CD4-positive, alpha-beta T cell treated with Interleukin-15 for 4 hours (primary cell): ENCODE results near the gene TCEANC2.
A peak's percentile ranks its signal among the peaks of the same experiment; 100 is the strongest.
"Not testable (repeated sequence)": the region's sequence is repeated elsewhere in the genome, so short reads cannot be mapped to it uniquely, and the experiment has no call there.

Source experiments
- DNase-seq: peaks from one replicate; pipeline ENCODE4 v3.0.0-alpha.2; 2020; ENCODE audit warnings: low spot score

The TCEANC2 gene

DNA sequence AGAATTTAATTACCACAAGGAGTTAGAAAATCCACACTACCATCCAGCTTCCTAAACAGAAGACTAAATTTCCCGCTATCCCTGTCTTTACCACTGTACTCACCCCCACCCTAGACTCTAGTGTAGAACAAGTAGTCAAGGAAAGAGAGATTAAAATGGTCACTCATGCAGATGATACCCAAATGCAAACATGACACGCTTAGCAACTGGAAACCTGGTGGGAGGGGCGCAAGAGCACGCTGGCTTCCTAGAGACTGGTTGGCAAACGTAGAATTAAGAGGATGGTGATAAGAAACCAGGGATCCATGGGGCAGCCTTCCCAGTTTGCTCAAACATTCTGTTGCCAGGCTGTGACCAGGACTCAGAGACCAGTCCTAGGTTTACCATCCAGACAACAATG is 25.6 kb upstream of the TCEANC2 start:
- DNase-seq, result no peak

DNA sequence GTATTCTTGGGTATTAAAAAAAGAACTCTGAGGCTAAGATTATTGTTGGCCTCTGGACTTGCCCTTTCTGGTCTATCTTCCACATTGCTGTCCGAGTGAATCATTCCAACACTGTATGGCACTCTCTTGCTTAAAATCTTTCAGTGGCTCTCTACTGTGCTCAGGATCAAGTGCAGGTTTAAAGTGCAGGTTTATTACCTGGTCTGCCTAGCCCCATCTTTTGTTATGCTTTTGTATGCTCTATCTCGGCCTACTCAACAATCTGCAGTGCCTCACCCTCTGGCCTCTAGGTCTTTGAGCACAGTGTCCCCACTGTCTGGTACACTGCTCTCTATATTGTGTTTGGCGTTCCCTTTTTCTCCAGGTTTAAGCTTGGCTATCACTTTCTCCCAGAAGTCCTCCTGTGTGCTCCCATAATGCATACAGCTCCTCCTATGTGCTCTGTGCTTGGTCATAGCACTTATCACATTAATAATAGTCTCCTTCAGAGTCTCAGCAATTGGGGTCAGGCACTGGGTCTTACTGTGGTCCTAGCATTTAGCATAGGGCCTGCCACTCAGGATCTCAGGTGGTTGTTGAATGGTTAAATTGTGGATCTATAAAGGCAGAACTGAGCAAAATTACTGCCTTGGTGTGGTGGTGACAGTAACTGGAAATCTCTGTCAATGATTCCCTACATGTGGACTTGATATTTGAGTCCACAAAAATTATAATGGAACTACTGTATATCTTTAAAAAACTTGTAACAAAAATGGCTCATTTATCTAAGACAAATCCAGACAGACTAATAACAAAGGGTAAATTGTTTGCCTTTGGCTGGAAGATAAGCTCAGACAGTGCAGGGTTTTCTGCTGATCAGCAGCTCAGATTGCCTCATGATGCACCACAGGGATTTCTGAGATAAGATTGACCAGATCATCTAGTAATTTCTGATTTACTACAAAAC is 24.8 kb upstream of the TCEANC2 start:
- no peak for DNase-seq

DNA sequence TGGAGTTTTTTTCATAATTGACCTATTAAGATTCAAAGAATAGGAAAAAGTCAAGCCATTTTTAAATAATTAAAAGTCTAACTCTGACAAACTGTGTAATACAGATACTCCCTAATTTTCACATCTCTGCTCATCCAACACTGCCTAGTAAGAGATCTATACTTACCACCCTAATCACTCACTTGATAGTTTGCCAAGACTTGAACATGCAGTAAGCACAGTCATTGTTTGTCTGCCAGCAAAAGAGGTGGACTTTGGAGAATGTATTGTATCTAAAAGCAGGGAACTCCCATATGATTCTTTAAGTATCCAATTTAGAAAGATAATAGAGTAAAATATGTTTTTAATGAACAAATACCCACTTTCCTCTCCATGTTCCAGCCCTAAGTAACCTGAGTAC is 15.9 kb upstream of the TCEANC2 start:
- no peak for DNase-seq

DNA sequence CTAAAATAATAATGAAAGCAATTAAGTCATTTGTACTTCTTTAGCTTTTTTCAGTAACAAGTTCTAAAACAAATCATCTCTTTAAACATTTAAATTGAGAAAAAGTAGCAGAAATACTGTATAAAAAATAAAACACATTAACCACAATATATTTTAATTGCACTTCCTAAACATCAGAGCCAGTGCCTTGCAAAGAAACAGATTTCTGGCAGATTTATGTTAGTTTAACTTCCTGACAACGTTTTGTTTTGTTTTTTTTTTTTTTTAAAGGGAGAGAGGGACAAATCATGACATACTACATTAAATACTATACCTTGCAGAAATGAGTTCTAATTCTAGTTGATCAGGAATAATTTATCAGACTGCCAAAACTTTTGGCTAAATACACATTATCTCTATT is 11.6 kb upstream of the TCEANC2 start:
- DNase-seq, result no peak

DNA sequence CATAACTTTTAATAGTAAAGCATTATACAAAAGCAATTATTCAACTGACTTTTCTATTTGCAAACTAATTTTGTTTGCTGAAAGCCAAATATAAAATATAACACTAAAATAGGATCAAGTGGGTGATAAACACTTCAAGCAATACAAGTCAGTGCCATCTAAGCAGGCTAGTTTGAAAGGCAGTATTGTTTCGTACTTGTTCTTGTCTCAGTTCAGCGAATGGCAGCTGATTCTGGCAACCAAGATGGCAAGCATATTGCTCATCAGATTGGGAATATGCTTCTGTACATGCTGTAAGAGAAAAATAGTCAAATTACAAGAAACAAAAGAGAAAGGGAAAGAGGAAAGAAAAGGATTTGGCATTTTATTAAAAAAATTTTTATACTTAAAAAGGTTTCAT is 7.9 kb upstream of the TCEANC2 start:
- DNase-seq, result no peak

DNA sequence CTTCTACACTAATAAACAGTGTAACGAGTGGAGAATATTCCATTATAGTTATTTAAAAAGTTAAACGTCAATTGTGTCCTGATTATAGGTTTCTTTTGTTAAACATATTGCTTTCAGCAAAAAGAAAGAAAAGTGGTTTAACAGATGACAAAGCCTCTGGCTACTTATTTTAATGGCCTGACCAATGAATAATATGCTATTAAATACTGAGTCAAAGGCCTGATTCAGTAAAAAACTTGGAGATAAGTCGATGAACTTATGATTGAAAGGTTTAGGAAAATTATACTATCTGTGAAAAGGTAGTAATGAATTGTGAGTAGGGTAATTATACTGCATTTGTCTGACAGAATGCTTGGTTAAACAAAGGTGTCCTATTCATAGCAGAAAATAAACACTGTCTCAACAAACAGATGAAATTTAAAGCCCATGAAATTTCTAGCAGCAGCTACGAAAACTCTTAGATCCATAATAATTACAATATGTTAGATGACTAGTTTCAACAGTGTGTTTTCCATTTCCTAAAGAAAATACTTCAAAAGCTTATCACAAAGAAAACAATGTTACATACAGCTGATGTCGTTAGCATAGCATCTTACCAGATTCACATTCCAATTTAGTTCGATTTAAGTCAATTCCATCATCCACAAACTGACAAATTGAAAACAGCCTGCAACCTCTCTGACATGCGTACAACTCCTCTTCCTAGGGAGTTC is 6.6 kb upstream of the TCEANC2 start:
- DNase-seq, result no peak

DNA sequence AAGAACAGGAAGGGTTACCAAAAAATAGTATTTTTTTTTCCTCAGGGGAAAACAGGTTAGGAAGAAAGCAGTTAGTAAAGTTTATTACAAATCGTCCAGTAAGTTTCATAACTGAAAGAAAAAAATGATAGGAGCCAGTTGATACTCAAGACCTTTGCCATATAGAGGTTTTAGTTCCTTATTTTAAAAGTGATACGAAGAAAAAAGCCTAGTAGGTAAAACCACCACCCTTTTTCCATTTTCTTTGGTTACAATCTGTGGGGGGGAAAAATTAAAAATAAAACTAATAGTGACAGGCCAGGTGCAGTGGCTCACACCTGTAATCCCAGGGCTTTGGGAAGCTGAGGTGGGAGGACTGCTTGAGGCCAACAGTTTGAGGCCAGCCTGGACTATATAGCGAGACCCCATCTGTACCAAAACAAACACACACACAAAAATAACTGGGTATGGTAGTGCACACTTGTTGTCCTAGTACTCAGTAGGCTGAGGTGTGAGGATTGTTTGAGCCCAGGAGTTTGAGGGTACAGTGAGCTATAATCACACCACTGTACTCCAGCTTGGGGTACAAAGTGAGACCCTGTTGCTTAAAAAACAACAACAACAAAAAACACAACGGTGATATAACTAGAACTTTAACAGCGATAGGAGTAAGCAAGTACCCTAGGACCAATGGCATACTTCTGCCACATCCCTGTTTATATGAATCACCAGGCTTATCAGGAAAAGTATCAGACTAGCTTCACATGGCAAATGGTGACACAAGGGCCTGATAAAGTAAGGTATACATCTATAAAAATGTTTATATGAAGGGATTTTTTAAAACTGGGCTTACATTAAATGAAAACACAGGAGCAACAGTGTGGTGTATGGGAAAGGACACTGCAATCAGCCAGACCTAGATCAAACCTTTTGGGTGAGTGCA is 5.8 kb upstream of the TCEANC2 start:
- no peak for DNase-seq

DNA sequence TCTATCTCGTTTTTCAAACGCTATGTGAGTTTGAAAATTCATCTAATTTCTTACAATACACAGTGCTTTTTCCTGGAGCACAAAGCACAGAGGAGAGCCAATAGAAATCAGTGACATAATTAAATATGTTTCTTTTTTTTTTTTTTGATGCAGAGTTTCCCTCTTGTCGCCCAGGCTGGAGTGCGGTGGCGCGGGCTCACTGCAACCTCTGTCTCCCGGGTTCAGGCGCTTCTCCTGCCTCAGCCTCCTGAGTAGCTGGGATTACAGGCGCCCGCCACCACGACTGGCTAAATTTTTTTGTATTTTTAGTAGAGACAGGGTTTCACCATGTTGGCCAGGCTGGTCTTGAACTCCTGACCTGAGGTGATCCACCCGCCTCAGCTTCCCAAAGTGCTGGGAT is 3.0 kb upstream of the TCEANC2 start:
- not testable (repeated sequence) for DNase-seq

DNA sequence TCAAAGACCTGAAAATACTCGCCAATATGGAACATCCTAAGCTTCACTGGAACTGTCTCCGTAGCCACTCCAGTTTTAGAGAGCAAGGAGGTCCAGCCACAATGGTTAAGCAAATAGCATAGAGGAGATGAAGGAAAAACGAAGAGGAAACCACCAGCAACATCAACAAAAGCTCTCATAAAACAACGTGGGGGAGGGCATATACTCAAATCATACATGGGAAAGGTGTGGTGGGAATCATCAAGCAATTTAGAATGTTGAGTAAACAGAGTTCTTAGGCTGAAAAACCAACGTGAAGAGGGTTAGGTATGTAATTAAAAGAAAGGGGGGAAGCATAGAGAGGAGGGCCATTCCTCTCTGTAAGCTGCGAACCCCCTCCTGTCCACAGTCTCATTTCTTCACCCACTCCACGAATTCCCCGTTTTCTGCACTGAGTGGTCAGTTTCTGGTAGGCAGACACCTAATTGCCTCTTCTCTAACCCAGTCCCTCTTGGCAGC is 1.4 kb upstream of the TCEANC2 start:
- no peak for DNase-seq

DNA sequence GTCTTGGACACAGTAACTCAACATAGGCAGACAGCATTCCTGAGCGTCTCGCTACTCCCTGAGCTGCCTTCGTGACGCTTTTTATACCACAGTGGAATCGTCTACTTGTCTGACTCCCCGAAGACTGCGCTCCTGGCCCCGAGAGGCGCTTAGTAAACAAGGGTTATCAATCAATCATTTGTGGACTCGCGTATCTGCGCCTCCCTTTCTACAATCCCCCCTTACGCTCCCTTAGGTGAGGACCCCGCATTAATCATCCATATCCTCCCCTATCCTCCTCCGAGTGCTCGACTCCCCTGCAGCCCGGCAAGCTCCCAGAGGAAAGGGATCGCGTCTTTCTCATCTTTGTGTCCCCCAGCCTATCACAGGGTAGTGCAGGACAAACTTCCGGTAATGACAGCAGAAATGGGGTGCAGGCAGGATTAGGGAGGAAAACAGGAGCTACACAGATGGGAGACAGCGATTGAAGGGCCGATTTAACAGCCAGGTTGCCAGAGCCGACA is 926 bp upstream of the TCEANC2 start:
- peak; percentile 28 for DNase-seq

DNA sequence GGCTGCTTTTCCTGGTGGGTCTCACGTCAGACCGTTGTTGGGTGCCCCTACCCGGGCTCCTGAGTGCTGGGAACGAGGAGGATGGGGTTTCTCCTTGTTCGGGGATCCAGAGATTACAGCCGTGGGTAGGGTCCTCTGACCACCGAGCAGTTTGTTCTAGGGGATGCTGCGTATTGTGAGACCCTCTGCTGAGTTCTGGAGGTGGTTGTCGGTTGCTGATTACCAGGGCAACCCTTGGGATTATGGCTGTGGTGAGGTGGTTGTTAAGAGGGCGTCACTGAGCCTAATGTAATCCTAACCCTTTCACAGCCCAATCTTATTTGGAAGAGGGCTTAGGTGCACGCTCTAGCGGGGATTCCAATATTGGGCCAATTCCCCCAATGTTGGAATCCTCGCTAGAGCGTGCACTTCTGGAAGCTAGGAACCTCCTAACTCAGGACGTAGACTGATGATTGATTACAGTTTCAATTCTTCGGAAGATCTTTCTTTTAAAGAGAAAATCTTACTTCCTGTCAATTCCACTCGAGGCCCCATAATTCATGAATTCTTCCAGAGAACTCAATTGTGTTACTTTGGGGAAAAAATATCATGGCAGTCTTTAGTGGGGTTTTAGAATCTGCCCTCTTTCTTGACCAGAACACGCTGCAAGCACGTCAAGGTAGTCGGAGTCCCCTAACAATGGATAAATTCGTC is 483 bp downstream of the TCEANC2 start:
- no peak for DNase-seq

DNA sequence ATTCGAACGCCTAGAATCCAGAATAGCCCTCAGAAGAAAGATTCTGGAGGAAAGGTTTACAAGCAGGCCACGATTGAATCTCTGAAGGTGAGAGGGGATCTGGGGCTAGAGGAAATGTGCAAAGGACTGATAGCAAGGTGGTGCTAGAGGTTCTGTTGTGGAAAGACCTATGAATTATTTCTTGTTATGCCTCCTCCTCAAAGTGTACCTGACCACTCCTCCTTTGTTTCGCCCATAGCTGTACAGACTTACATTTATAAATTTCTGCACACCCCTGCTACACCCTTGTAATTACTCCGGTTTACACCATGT is 986 bp downstream of the TCEANC2 start:
- no peak for DNase-seq

DNA sequence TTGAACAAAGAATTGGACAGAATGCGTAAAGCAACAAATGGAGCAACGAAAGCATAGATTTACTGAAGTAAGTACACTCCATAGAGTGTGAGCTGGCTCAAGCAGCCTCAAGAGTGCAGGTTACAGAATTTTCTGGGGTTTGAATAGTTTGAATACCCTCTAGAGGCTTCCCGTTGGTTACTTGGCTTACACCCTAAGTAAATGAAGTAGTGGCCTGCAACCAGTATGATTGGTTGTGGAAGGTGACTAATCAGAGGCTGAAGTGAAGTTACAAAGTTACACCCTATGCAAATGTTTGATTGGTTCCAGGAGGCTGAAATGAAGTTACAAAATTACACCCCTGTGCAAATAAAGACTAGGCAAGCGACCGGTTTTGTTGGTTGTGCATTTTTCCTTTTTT is 10.9 kb downstream of the TCEANC2 start:
- DNase-seq, result no peak

DNA sequence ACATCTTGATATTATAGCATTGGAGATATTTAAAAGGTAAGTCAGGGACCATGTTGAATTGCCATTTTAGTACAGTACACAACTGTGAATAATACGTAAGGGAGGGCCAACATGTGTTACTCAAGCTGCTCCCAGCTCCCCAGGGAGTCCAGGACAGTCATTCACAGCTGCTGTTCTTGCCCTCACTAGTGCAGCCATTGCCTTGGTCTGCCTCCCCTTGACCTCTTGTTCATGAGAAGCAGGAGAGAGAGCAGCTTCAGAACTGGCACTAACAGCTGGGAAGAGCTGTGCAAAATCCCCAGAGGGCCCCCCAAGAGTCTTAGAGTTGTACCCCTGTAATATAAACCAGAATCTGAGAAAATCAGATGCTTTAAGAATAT is 16.4 kb downstream of the TCEANC2 start:
- DNase-seq, result no peak

DNA sequence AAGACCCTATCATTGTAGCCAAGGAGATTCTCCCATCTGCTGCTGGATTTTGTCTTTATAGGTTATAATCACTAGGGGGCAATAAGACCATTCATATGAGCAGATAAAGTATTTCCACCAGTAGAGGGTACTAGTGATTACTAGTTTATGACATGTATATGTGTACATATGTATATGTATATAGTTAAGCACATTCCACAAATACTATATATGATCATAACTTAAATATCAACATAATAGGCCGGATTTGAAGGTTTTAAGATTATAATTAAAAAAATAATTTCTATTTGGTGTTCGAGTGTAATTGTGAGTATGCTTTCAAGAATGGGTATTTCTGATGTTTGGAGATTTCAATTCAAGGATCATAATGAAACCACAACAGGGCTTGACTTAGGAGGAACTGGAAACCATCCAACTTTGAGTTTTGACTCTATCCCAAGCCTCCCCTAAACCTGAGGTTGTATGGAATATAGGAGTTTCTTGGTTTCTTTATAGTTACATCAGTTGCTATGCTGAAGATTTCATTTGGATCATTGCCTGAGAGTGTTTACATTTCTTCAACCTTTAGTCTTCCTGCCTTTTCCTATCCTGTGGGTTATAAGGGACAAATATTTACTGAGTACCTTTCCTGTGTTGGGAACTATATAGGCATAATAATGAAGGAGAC is 16.9 kb downstream of the TCEANC2 start:
- peak; percentile 57 for DNase-seq

DNA sequence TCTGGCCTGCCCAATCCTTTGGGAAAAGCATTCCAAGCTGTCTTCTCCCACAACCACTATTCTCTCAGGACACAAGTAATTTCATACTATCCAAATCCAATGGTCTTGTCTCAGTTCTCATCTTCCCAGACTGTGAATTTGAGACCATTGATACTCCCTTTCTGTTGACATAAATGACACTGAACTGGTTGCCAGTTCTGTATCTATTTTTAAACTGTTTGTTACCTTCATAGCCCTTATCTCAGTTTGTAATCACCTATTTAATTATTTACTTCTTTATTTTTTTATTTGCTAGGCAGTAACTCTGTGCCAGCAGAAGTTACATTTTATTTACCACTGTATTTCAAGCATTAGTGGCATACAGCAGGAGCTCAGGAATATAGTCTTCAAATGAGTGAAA is 24.0 kb downstream of the TCEANC2 start:
- no peak for DNase-seq

DNA sequence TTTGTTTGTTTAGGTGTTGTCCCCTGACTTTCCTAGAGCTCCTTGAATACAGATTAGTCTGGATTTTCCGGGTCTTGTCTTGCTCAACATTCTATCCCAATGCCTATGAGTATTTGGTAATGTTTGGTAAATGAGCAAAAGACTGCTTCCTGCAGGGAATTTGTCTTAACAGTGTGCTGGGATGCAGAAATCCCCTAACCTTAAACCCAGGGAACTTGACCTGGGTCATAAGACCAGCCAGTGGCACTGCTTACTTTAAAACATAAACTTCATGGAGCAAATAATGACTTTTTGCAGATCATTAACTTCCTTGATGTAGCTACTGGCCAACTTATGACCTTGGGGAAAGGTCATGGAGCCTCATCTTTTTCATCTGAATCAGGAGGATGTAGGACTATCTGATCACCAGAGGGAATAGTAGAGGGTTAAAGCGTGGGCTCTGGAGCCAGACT is 27.2 kb downstream of the TCEANC2 start:
- no peak for DNase-seq

DNA sequence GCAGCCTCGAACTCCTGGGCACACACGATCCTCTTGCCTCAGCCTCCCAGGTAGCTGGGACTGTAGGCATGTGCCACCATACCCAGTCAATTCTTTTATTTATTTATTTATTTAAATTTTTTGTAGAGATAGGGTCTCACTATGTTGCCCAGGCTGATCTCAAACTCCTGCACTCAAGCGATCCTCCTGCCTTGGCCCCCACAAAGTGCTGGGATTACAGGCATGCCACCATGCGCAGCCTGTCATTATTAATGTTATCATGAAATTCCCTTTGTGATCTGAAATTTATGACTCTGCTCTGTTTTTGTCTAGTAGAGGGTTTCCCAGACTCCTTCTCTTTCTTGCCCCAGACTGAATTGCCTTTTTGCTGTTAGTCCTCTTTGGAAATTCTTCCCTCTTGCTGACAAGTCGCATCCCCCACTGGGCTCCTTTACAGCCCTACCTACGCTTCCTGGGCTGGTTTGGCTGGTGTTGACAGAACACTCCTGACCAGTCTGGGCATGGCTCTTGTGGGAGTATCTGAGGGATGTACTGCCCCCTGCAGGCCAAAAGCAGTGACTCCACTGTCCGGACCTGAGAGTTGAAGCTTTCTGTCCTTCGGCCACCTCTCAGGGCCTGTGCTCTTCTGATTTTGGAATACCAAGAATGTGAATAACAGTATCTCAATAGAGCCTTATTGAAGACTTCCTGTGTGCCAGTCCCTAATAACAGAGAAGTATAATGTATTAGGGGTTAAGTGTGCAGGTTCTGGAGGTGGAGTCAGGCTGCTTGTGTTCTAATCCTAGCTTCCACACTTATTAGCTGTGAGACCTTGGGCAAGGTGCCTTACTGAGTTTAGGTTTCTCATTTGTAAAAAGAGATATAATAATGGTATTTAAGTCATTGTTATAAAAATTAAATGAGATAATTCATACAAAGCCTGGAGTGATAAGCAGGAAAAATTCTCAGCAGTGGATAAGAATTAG is 28.2 kb downstream of the TCEANC2 start:
- DNase-seq, result peak; percentile 54

DNA sequence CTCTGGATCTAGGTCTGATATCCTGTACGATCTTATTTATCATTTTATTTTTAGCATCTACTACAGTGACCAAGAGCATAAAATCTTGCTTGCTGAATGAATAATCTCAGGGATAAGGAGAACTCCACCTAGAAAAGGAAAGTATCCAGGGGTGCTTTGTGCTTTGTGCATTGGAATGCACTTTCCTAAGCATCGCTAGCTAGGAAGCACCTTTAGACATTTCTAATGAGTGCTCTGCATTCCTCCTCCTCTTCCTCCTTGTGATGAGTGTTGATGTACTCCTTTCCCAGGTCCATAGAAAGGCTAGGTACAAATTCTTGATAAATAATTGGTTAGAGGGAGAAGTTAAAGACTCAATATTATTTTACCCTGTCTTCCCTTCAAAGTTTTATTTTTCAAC is 31.4 kb downstream of the TCEANC2 start:
- no peak for DNase-seq

DNA sequence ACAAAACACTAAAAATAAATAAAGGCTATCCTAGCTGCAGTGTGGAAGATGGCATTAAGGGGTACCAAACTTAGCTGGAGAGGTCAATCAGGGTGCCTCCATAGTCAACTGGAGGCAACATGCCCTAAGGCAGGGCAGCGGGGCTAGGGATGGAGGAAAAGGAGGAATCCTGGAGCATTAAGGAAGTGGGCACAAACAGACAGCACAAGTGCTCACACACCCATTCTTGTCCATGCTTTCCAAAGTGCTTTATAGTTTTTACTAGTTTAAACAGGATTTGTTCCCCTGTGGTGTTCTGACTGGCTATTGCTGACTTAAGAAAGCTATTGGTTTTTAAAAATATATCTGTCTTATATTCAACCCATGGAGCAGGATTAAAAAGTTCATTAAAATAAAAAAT is 33.3 kb downstream of the TCEANC2 start:
- no peak for DNase-seq
